Subcutaneous adipose tissue (tissue), 4 donors: ENCODE measurements around the gene CHRND. TPM values are rescaled to one million over a fixed set of nuclear protein-coding genes. Genes with fewer than 3 reads are reported as not detected.

Experiments
- CTCF ChIP-seq: fragments of 450-650 bp; IDR thresholded peaks from one replicate; pipeline ENCODE4 v1.5.1; 2016; ENCODE audit warnings: low read depth, mild to moderate bottlenecking, control low read depth, antibody characterized with exemption, moderate library complexity
- total RNA-seq, 4 donors: library from RNA; depleted of rRNA; stranded (reverse); fragments of >200 nt; gene quantifications; one replicate each; pipeline ENCODE4 v1.1.0, GENCODE V29; 2016

CHRND gene
- total RNA-seq, 4 donors from 2014 or later, result not detected

- no peak for TF ChIP-seq CTCF
Observed at GRCh38 chr2:232551250-232551638, 25.3 kb downstream of the CHRND start.

GRCh38 chr2:232551776-232552175, 25.8 kb downstream of the CHRND start:
- TF ChIP-seq CTCF, result no peak

- TF ChIP-seq CTCF, result no peak
Observed at GRCh38 chr2:232556426-232556825, 30.5 kb downstream of the CHRND start.

DNA sequence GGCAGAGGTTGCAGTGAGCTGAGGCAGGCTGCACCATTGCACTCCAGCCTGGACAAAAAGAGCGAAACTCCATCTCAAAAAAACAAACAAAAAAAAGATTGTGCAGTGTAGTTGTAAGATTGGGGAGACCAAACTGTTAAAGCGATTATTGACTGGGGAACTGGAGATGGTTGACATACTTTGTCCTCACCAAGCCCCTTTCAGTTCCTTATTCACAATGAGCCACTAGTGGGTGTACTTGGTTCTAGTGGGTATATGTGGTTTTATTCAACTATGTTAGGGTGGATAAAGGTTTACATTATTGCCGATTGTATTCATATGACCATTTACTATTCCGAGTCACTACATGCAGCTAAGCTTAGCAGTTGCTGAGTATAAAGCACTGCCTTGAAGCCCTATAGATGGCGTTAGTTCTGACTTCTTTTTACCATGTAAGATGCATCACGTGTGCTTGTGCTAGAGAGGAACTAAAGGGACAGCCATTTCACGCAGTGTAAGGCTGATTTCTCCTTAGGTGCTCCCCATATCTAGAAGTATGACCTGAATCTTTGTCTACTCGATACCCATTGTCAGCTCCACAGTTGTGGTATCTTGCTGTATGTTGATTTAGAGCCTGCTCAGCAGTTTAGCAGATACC, 36.7 kb downstream of the CHRND start:
- no peak for TF ChIP-seq CTCF

DNA sequence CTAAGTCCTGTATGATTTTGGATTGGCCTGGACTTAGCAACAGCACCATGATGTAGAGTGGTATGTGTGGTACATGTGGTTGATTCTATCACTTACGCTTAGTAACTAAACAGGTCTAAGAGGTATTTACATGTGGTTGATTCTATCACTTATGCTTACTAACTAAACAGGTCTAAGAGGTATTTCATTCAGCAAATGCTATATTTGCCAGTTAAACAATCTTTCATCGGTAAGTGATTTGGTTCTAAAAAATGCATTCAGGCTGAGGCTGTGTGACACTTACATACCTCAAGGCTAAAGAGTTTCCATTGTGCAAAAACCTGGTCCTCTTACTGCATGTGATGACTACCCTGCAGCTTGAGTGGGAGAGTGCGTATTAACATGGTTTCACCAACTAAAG, 37.6 kb downstream of the CHRND start:
- no peak for TF ChIP-seq CTCF

GRCh38 chr2:232567721-232568120, 41.8 kb downstream of the CHRND start:
- TF ChIP-seq CTCF, result no peak

DNA sequence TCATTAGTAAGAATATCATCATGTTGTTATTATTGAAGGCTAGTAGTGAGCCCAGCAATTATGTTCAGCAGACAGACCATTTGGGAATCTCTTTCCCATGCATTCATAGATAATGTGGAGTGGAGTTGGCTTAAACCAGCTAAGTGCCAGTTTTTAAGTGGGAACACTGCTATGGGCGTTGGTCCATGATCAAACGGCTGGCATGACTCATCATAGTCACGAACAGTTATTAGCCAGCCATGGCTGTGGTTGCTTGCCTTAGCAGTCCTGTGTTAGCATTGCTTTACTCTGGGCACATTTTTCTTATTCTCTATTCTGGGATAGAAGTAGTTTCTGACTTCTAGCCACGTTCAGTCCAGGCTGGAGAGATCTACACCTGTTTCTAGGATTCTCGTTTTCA, 42.2 kb downstream of the CHRND start:
- no peak for TF ChIP-seq CTCF
